Esophagus muscularis mucosa (tissue), 4 donors: ENCODE results near the gene PLEKHA6. TPM values are rescaled to one million over a fixed set of nuclear protein-coding genes. Genes with fewer than 3 reads are reported as not detected.

ENCODE experiments used
- DNase-seq: peaks from one replicate; pipeline ENCODE4 v3.0.0-alpha.2; 2017; ENCODE audit errors: extremely low spot score
- H3K27ac ChIP-seq, 4 donors: fragments of 200-600 bp; sonication (generic); replicated peaks in 1 of 4; 1 replicate in 3 of 4; 2 replicates in 1 of 4; pipeline ENCODE4 v1.5.1; 2016 to 2019; ENCODE audit warnings: mild to moderate bottlenecking in 1 of 4
- H3K27me3 ChIP-seq, 4 donors: fragments of 200-600 bp; sonication (generic); one replicate each; pipeline versions ENCODE4 v1.5.1 to v1.6.0; 2016 to 2019
- H3K36me3 ChIP-seq, 4 donors: fragments of 200-600 bp; sonication (generic); one replicate each; pipeline ENCODE4 v1.5.1; 2016 to 2019
- H3K4me1 ChIP-seq, 4 donors: fragments of 200-600 bp; sonication (generic); one replicate each; pipeline ENCODE4 v1.5.1; 2016 to 2019
- H3K4me3 ChIP-seq, 4 donors: fragments of 200-600 bp; sonication (generic); 1 replicate in 2 of 4; 2 replicates in 2 of 4; pipeline ENCODE4 v1.5.1; 2016 to 2019; ENCODE audit warnings: mild to moderate bottlenecking in 4 of 4, moderate library complexity in 1 of 4
- H3K9me3 ChIP-seq, 4 donors: fragments of 200-600 bp; sonication (generic); 1 replicate in 3 of 4; 2 replicates in 1 of 4; pipeline ENCODE4 v1.5.1; 2016 to 2019
- EP300 ChIP-seq: sonication (generic); formaldehyde crosslinking; IDR thresholded peaks from one replicate; pipeline ENCODE4 v1.6.1; 2017; ENCODE audit warnings: antibody characterized with exemption
- POLR2A ChIP-seq: fragments of 450-650 bp; IDR thresholded peaks from one replicate; pipeline ENCODE4 v1.6.1; 2017; ENCODE audit warnings: antibody characterized with exemption, moderate library complexity, mild to moderate bottlenecking, low read depth
- POLR2AphosphoS5 ChIP-seq, 2 donors: sonication (generic); formaldehyde crosslinking; IDR thresholded peaks; one replicate each; pipeline ENCODE4 v1.6.1; 2017; ENCODE audit warnings: antibody characterized with exemption in 2 of 2
- WGBS: methylation state at CpG from one replicate; pipeline ENCODE4 v1.1.5; 2018; 5-methylcytosine and 5-hydroxymethylcytosine counted together
- intact Hi-C: fragments of 100-400 bp; cut with DNase I; formaldehyde crosslinking; loops from one replicate; pipeline ENCODE4 v1.15.1; 2023
- total RNA-seq, 4 donors: library from RNA; depleted of rRNA; stranded (reverse); fragments of >200 nt; gene quantifications; one replicate each; pipeline versions ENCODE4 v1.1.0 to v1.2.1, GENCODE V29; 2016
- TF ChIP-seq, protein P1 (sequence below), 3 experiments: fragments of 200-600 bp in 2 of 3; fragments of 450-650 bp in 1 of 3; sonication (generic) in 2 of 3; IDR thresholded peaks; one replicate each; pipeline ENCODE4 v1.5.1; 2017 to 2019; ENCODE audit warnings: antibody characterized with exemption in 3 of 3, mild to moderate bottlenecking in 2 of 3, moderate library complexity in 1 of 3

The PLEKHA6 gene
- total RNA-seq, 4 donors from 2014 or later, result 11.9 to 22.4 (median 15.9) TPM

DNA sequence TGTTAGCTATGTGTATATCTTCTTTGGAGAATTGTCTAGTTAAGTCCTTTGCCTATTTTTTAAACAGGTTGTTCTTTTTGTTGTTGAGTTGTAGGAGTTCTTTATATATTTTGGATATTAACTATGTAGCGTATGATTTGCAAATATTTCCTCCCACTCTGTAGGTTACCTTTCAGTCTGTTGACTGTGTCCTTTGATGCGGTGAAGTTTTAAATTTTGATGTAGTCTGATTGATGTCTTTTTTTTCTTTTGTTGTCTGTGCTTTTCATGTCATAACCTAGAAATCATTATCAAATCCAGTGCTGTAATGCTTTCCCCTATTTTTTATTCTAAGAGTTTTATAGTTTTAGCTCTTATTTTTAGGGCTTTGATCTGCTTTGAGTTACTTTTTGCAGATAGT lies 154.8 kb downstream of the PLEKHA6 start:
- H3K4me3 ChIP-seq, result no peak overlapping the region
- peaks cover 0 to 60% (median 6%) of the 10 kb centered on the region in 4 donors for H3K27me3 ChIP-seq
- no peaks in the 10 kb centered on the region for H3K9me3 ChIP-seq
- WGBS, result 95% methylated on average over 2 of the region's 2 CpGs
- no peak for TF ChIP-seq POLR2A
- TF ChIP-seq, protein P1, sequence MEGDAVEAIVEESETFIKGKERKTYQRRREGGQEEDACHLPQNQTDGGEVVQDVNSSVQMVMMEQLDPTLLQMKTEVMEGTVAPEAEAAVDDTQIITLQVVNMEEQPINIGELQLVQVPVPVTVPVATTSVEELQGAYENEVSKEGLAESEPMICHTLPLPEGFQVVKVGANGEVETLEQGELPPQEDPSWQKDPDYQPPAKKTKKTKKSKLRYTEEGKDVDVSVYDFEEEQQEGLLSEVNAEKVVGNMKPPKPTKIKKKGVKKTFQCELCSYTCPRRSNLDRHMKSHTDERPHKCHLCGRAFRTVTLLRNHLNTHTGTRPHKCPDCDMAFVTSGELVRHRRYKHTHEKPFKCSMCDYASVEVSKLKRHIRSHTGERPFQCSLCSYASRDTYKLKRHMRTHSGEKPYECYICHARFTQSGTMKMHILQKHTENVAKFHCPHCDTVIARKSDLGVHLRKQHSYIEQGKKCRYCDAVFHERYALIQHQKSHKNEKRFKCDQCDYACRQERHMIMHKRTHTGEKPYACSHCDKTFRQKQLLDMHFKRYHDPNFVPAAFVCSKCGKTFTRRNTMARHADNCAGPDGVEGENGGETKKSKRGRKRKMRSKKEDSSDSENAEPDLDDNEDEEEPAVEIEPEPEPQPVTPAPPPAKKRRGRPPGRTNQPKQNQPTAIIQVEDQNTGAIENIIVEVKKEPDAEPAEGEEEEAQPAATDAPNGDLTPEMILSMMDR (IDR thresholded peaks at IDR 0.05), result no peak
- no peak for TF ChIP-seq POLR2AphosphoS5 (IDR thresholded peaks at IDR 0.05)
- no peak for TF ChIP-seq EP300
- DNase-seq, result no peak
- intact Hi-C loops, result loop anchor here (5.0 kb wide), 2 partner anchors 43 to 343 kb away; partner anchors contain the start of gene SNRPE
- no peaks in the 10 kb centered on the region for H3K36me3 ChIP-seq
- H3K4me1 ChIP-seq, result peaks cover 0 to 8% (median 3%) of the 10 kb centered on the region in 4 donors
- H3K27ac ChIP-seq, result no peak overlapping the region

DNA sequence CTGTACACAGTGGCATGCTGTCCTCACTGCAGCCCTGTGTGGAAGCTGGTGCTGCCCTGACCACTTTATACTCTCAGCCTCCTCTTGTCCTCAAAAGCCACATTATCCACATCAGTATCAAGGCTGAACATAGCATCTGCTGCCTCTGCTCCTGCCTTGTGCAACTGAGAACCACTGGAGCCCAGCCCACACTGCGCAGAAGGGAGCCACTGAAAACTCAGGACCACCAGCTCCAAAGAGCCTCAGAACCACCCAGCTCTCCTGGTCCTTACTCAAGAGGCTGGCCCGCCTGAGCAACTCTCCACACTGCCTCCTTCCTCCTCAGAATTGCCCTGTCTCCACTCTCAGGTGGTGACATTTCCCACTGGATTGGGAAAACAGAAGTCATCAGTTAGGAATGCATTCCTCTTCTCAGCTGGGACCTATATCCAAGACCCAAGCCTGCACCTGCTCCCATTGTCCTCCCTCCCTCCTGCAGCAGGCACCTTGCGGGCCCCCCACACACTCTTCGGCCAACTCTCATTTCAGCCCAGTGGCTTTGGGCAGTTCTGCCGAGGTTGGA lies 156.4 kb downstream of the PLEKHA6 start:
- 90% methylated on average over 5 of the region's 5 CpGs for WGBS
- H3K9me3 ChIP-seq, result no peaks in the 10 kb centered on the region
- peaks cover 0 to 75% (median 6%) of the 10 kb centered on the region in 4 donors for H3K27me3 ChIP-seq
- no peak for DNase-seq
- H3K27ac ChIP-seq, result no peak overlapping the region
- no peaks in the 10 kb centered on the region for H3K36me3 ChIP-seq
- intact Hi-C loops, result no loop called here
- peaks cover 3 to 8% (median 6%) of the 10 kb centered on the region in 4 donors for H3K4me1 ChIP-seq
- no peak overlapping the region for H3K4me3 ChIP-seq
- TF ChIP-seq POLR2A, result no peak
- no peak for TF ChIP-seq EP300
- TF ChIP-seq, protein P1 (IDR thresholded peaks at IDR 0.05), result no peak
- no peak for TF ChIP-seq POLR2AphosphoS5 (IDR thresholded peaks at IDR 0.05)

DNA sequence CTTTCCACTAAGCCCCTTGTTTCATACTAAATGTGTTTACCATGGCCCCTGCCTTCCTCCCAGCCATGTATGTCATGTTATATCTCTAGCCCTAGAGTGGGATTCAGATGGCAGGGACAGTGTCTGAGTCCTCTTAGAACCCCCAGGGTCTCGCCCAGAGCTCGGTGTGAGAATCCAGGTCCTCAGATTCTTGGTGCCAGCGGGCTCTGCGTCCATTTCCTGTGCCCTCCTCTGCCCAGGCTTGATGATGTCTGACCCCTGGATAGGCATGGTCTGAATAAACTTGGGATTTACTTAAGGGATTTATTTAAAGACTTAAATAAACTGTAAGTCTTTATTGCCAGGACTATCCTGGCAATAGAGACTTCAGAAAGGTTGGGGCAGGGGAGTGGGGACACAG lies 157.2 kb downstream of the PLEKHA6 start:
- DNase-seq, result no peak
- Histone ChIP-seq H3K27me3 (peaks cover 0 to 81% (median 6%) of the 10 kb centered on the region in 4 donors), H3K4me1 (peaks cover 3 to 8% (median 6%) of the 10 kb centered on the region in 4 donors), H3K27ac (no peak overlapping the region), H3K4me3 (no peak overlapping the region), H3K9me3 (no peaks in the 10 kb centered on the region), H3K36me3 (no peaks in the 10 kb centered on the region)
- WGBS, result 97% methylated on average over 4 of the region's 4 CpGs
- no peak for TF ChIP-seq EP300
- TF ChIP-seq, protein P1 (IDR thresholded peaks at IDR 0.05), result no peak
- TF ChIP-seq POLR2AphosphoS5 (IDR thresholded peaks at IDR 0.05), result no peak
- no peak for TF ChIP-seq POLR2A
- intact Hi-C loops, result no loop called here

DNA sequence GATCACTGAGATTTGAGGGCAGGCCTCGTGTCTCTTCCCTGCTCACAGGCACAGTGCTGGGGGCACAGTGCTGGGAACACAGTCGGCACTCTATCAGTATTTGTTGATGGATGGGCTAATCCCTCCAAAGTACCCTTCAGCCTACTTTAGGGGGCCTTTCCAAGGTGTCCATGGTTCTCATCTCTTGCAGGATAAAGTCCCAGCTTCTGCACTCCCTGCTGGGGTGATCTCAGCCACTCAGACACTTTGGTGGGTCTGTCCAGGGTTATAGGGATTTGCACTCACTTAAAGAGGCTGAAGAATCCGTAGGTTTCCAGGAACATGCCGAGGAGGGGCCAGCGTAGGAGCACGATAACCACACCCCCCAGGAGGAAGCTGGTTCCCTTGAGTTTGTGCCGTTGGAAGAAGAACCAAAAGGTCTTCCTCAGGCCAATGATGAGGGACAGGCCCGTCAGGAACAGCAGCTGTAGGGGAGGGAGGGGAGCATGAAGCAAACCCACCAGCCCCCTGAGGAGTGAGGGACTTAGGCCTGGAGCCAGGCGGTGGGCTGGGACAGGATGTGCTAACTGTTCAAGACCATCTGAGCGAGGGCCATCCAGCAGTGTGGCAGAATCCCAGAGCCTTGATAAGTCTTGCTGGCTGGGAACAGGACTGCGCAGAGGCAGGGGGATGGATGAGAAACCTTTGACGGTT lies 158.2 kb downstream of the PLEKHA6 start:
- no peak overlapping the region for H3K4me3 ChIP-seq
- intact Hi-C loops, result no loop called here
- DNase-seq, result no peak
- TF ChIP-seq, protein P1 (IDR thresholded peaks at IDR 0.05), result no peak
- no peak for TF ChIP-seq POLR2A
- no peak for TF ChIP-seq EP300
- TF ChIP-seq POLR2AphosphoS5 (IDR thresholded peaks at IDR 0.05), result no peak
- H3K36me3 ChIP-seq, result no peaks in the 10 kb centered on the region
- H3K9me3 ChIP-seq, result no peaks in the 10 kb centered on the region
- H3K27ac ChIP-seq, result no peak overlapping the region
- 83% methylated on average over 12 of the region's 12 CpGs for WGBS
- H3K4me1 ChIP-seq, result peaks cover 0 to 5% (median 2%) of the 10 kb centered on the region in 4 donors
- H3K27me3 ChIP-seq, result peaks cover 0 to 83% (median 4%) of the 10 kb centered on the region in 4 donors
